K562 (cell line): ENCODE measurements around the gene FOXR1. TPM values are rescaled to one million over a fixed set of nuclear protein-coding genes. Genes with fewer than 3 reads are reported as not detected.

ENCODE experiments used
- BCL6 ChIP-seq: fragments of 250-450 bp; sonication (Bioruptor Pico); IDR thresholded peaks from 2 replicates; pipeline ENCODE4 v1.4.0; 2020
- CBFB ChIP-seq: sonication (generic); formaldehyde crosslinking; IDR thresholded peaks from 2 replicates; pipeline ENCODE4 v1.4.0; 2020; ENCODE audit warnings: mild to moderate bottlenecking, missing genetic modification reagents
- CBX1 ChIP-seq: sonication (generic); IDR thresholded peaks from 2 replicates; pipeline ENCODE4 v1.6.1; 2016; ENCODE audit warnings: antibody characterized with exemption, low read depth, mild to moderate bottlenecking
- CBX8 ChIP-seq: fragments of 200-600 bp; sonication (generic); IDR thresholded peaks from 2 replicates; pipeline ENCODE4 v1.6.1; 2012; ENCODE audit warnings: borderline replicate concordance, mixed run types, low read depth, mild to moderate bottlenecking, moderate library complexity, mixed read lengths, low read length, control low read depth, inconsistent platforms; ENCODE audit not compliant: poor library complexity, severe bottlenecking; ENCODE audit errors: extremely low read depth
- EZH2 ChIP-seq: IDR thresholded peaks from 2 replicates; pipeline ENCODE4 v1.6.1; 2012; ENCODE audit warnings: low read depth, mild to moderate bottlenecking, inconsistent platforms, low read length, borderline replicate concordance
- HOXB6 ChIP-seq: fragments of 250-450 bp; sonication (Bioruptor Pico); IDR thresholded peaks from 2 replicates; pipeline ENCODE4 v1.5.1; 2022; ENCODE audit warnings: mild to moderate bottlenecking, borderline replicate concordance
- LARP7 ChIP-seq: fragments of 450-650 bp; IDR thresholded peaks from 2 replicates; pipeline ENCODE4 v1.6.1; 2016
- LEF1 ChIP-seq: fragments of 450-650 bp; IDR thresholded peaks from 2 replicates; pipeline ENCODE4 v1.6.1; 2016; ENCODE audit warnings: mild to moderate bottlenecking
- MAZ ChIP-seq, 2 experiments: fragments of 450-650 bp in 1 of 2; sonication (generic) in 1 of 2; formaldehyde crosslinking; IDR thresholded peaks in 1 of 2; conservative IDR thresholded peaks in 1 of 2; 2 replicates each; pipeline versions ENCODE4 v1.4.0 to v1.5.0; 2020; ENCODE audit warnings: mild to moderate bottlenecking in 1 of 2, missing genetic modification reagents in 1 of 2
- MCM3 ChIP-seq: fragments of 450-650 bp; IDR thresholded peaks from 2 replicates; pipeline ENCODE4 v1.6.1; 2016
- MECOM ChIP-seq: fragments of 250-450 bp; sonication (Bioruptor Pico); IDR thresholded peaks from 2 replicates; pipeline ENCODE4 v1.8.0; 2022; ENCODE audit warnings: inconsistent platforms
- SMARCB1 ChIP-seq: IDR thresholded peaks from 2 replicates; pipeline ENCODE4 v1.6.1; 2011; ENCODE audit warnings: improper control_type of control experiment, low read depth; ENCODE audit not compliant: insufficient read length
- TSC22D4 ChIP-seq: fragments of 450-650 bp; IDR thresholded peaks from 2 replicates; pipeline ENCODE4 v1.6.1; 2016; ENCODE audit warnings: missing genetic modification characterization, missing biosample characterization, control low read depth
- ZNF143 ChIP-seq: sonication (generic); formaldehyde crosslinking; IDR thresholded peaks from 2 replicates; pipeline ENCODE4 v1.9.0; 2022; ENCODE audit warnings: mild to moderate bottlenecking, missing genetic modification reagents
- ZNF217 ChIP-seq: sonication (generic); formaldehyde crosslinking; IDR thresholded peaks from 2 replicates; pipeline ENCODE4 v1.8.0; 2022; ENCODE audit warnings: mild to moderate bottlenecking, missing genetic modification reagents
- ZNF3 ChIP-seq: fragments of 250-450 bp; sonication (Bioruptor Pico); IDR thresholded peaks from 2 replicates; pipeline ENCODE4 v1.5.0; 2021; ENCODE audit warnings: mild to moderate bottlenecking, moderate library complexity
- ZNF408 ChIP-seq: fragments of 250-450 bp; sonication (Bioruptor Pico); IDR thresholded peaks from 2 replicates; pipeline ENCODE4 v1.4.0; 2020; ENCODE audit warnings: low read depth, mild to moderate bottlenecking, moderate library complexity
- ZNF707 ChIP-seq: fragments of 250-450 bp; sonication (Bioruptor Pico); conservative IDR thresholded peaks from 2 replicates; pipeline ENCODE4 v1.8.0; 2022; ENCODE audit warnings: inconsistent platforms, mild to moderate bottlenecking, moderate library complexity
- ZNF764 ChIP-seq: fragments of 250-450 bp; sonication (Bioruptor Pico); IDR thresholded peaks from 2 replicates; pipeline ENCODE4 v1.4.0; 2020; ENCODE audit warnings: low read depth, mild to moderate bottlenecking, moderate library complexity
- polyA plus RNA-seq, 8 experiments: library from polyadenylated mRNA; depleted of rRNA in 4 of 8; stranded (reverse) in 5 of 8; unstranded in 3 of 8; fragments of >200 nt; fragmentation: Nextera tagmentation in 2 of 8; fragmentation: Illumina TruSeq in 1 of 8; extraction: Ambion mirVana in 2 of 8; extraction: Trizol in 1 of 8; gene quantifications; 2 replicates each; pipeline versions ENCODE4 v1.2.1 to v1.2.3, GENCODE V29; 2011 to 2014; ENCODE audit warnings: inconsistent platforms in 1 of 8, missing spikeins in 1 of 8
- total RNA-seq, 7 experiments: library from RNA; depleted of rRNA in 6 of 7; stranded (reverse); fragments of >200 nt in 6 of 7; fragmentation: Illumina TruSeq in 2 of 7; extraction: Trizol in 2 of 7; gene quantifications; 2 replicates each; pipeline versions ENCODE4 v1.2.1 to v1.2.3, GENCODE V29; 2011 to 2021; ENCODE audit warnings: low replicate concordance in 1 of 7
- TF ChIP-seq, protein P1 (sequence below): fragments of 450-650 bp; formaldehyde crosslinking; conservative IDR thresholded peaks from 2 replicates; pipeline ENCODE4 v1.4.0; 2022; ENCODE audit warnings: mild to moderate bottlenecking, missing genetic modification characterization
- TF ChIP-seq, protein P2 (sequence below): fragments of 250-450 bp; sonication (Bioruptor Pico); IDR thresholded peaks from 2 replicates; pipeline ENCODE4 v1.8.0; 2022; ENCODE audit warnings: inconsistent platforms
- TF ChIP-seq, protein P3 (sequence below): fragments of 200-800 bp; sonication (Bioruptor generic); IDR thresholded peaks from 2 replicates; pipeline ENCODE4 v1.6.1; 2017; ENCODE audit warnings: missing genetic modification characterization, missing compliant biosample characterization
- TF ChIP-seq, protein P4 (sequence below): sonication (generic); formaldehyde crosslinking; IDR thresholded peaks from 2 replicates; pipeline ENCODE4 v1.4.0; 2020; ENCODE audit warnings: mild to moderate bottlenecking, missing genetic modification reagents

The FOXR1 gene
- total and polyA plus RNA-seq, 9 of the 15 experiments (the other 6 are each of a cell fraction or from before 2014, with no cell fraction given), result not detected

DNA sequence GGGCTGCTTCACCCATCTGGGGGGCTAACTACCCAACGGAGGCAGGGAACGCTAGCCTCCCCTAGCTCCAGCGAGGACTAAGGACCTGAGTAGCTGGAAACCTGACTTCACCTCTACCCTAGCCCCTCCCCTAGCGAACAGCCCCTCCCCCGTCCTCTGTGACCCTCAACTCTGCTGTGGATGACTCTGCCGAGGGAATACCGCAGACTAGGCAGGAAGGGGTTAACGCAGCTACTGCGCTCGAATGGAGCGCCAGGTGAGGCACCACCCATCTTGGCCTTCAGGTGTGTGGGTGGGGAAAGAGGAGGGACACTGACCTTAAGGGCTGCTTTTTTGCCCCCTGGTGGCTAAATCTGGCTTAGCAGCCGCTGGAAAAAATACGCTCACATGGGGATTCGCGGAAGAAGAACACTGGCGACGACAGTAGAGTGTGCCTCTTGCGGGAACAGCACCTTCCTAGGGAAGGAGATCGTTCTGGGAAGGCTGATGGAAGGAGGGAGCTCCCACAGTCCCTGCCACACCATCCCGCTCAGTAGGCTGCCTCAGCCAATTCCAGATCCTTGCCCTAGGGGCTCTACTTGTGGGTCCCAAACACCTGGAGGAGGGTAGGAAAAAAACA lies 41.4 kb upstream of the FOXR1 start (continued):
- TF ChIP-seq, protein P1, sequence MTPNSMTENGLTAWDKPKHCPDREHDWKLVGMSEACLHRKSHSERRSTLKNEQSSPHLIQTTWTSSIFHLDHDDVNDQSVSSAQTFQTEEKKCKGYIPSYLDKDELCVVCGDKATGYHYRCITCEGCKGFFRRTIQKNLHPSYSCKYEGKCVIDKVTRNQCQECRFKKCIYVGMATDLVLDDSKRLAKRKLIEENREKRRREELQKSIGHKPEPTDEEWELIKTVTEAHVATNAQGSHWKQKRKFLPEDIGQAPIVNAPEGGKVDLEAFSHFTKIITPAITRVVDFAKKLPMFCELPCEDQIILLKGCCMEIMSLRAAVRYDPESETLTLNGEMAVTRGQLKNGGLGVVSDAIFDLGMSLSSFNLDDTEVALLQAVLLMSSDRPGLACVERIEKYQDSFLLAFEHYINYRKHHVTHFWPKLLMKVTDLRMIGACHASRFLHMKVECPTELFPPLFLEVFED (CRISPR knock-in tag), result 0 out of 2 replicates have a peak, but pooled peaks have one; percentile 19
- TF ChIP-seq, protein P2, sequence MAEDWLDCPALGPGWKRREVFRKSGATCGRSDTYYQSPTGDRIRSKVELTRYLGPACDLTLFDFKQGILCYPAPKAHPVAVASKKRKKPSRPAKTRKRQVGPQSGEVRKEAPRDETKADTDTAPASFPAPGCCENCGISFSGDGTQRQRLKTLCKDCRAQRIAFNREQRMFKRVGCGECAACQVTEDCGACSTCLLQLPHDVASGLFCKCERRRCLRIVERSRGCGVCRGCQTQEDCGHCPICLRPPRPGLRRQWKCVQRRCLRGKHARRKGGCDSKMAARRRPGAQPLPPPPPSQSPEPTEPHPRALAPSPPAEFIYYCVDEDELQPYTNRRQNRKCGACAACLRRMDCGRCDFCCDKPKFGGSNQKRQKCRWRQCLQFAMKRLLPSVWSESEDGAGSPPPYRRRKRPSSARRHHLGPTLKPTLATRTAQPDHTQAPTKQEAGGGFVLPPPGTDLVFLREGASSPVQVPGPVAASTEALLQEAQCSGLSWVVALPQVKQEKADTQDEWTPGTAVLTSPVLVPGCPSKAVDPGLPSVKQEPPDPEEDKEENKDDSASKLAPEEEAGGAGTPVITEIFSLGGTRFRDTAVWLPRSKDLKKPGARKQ (CRISPR knock-in tag), result no peak
- no peak for TF ChIP-seq ZNF217 (CRISPR knock-in tag)
- TF ChIP-seq ZNF764, result no peak
- no peak for TF ChIP-seq ZNF408 (CRISPR knock-in tag)
- no peak for TF ChIP-seq CBX1
- peak; percentile 43; the same call in 1 of the 2 replicates for TF ChIP-seq CBFB
- TF ChIP-seq EZH2, result no peak
- no peak for TF ChIP-seq SMARCB1
- no peak; the same call in 1 of the 2 replicates for TF ChIP-seq ZNF143
- TF ChIP-seq, protein P3, sequence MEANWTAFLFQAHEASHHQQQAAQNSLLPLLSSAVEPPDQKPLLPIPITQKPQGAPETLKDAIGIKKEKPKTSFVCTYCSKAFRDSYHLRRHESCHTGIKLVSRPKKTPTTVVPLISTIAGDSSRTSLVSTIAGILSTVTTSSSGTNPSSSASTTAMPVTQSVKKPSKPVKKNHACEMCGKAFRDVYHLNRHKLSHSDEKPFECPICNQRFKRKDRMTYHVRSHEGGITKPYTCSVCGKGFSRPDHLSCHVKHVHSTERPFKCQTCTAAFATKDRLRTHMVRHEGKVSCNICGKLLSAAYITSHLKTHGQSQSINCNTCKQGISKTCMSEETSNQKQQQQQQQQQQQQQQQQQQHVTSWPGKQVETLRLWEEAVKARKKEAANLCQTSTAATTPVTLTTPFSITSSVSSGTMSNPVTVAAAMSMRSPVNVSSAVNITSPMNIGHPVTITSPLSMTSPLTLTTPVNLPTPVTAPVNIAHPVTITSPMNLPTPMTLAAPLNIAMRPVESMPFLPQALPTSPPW (CRISPR knock-in tag), result peak; percentile 58
- TF ChIP-seq LARP7, result no peak
- no peak for TF ChIP-seq TSC22D4 (tag)
- TF ChIP-seq MECOM (CRISPR knock-in tag), result peak; percentile 83
- no peak for TF ChIP-seq BCL6 (CRISPR knock-in tag)
- no peak for TF ChIP-seq ZNF3 (CRISPR knock-in tag)
- TF ChIP-seq, protein P4, sequence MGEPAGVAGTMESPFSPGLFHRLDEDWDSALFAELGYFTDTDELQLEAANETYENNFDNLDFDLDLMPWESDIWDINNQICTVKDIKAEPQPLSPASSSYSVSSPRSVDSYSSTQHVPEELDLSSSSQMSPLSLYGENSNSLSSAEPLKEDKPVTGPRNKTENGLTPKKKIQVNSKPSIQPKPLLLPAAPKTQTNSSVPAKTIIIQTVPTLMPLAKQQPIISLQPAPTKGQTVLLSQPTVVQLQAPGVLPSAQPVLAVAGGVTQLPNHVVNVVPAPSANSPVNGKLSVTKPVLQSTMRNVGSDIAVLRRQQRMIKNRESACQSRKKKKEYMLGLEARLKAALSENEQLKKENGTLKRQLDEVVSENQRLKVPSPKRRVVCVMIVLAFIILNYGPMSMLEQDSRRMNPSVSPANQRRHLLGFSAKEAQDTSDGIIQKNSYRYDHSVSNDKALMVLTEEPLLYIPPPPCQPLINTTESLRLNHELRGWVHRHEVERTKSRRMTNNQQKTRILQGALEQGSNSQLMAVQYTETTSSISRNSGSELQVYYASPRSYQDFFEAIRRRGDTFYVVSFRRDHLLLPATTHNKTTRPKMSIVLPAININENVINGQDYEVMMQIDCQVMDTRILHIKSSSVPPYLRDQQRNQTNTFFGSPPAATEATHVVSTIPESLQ, result no peak
- TF ChIP-seq HOXB6 (CRISPR knock-in tag), result no peak
- TF ChIP-seq CBX8, result no peak
- peak; percentile 67 to 85; a peak in 3 of 4 replicates for TF ChIP-seq MAZ (CRISPR knock-in tag; conservative IDR thresholded peaks at IDR 0.05 in 1 of 2, IDR thresholded peaks at IDR 0.05 in 1 of 2)
- peak; percentile 43; the same call in 1 of the 2 replicates for TF ChIP-seq LEF1
- TF ChIP-seq MCM3, result no peak
- TF ChIP-seq ZNF707 (CRISPR knock-in tag), result no peak
